GM23338 (cell line): ENCODE results near the gene ANKRD44. TPM values are rescaled to one million over a fixed set of nuclear protein-coding genes. Genes with fewer than 3 reads are reported as not detected.

Experiments
- ATAC-seq: fragments of 200-7000 bp; cut with Tn5 transposase; 3 replicates; pipeline ENCODE4 v1.9.1; 2020
- DNase-seq: peaks from one replicate; pipeline ENCODE4 v3.0.0-alpha.2; 2015; ENCODE audit warnings: low spot score
- H2AFZ ChIP-seq: fragments of 200-600 bp; sonication (generic); 2 replicates; pipeline ENCODE4 v1.8.0; 2016; ENCODE audit warnings: antibody characterized with exemption, mild to moderate bottlenecking, moderate library complexity
- H3F3A ChIP-seq: fragments of 200-600 bp; sonication (generic); replicated peaks from 2 replicates; pipeline ENCODE4 v1.8.0; 2017; ENCODE audit warnings: antibody characterized with exemption, mixed run types, low read depth
- H3K27ac ChIP-seq: fragments of 200-600 bp; sonication (generic); 2 replicates; pipeline ENCODE4 v1.6.1; 2016; ENCODE audit warnings: low read depth
- H3K27me3 ChIP-seq: fragments of 200-600 bp; sonication (generic); 2 replicates; pipeline ENCODE4 v1.8.0; 2016; ENCODE audit warnings: mild to moderate bottlenecking, mixed run types, moderate library complexity; ENCODE audit not compliant: insufficient read depth
- H3K36me3 ChIP-seq: fragments of 200-600 bp; sonication (generic); 2 replicates; pipeline ENCODE4 v1.8.0; 2016; ENCODE audit warnings: mild to moderate bottlenecking; ENCODE audit not compliant: insufficient read depth
- H3K4me1 ChIP-seq: fragments of 200-600 bp; sonication (generic); 2 replicates; pipeline ENCODE4 v1.8.0; 2016; ENCODE audit warnings: mild to moderate bottlenecking, moderate library complexity; ENCODE audit not compliant: insufficient read depth
- H3K4me2 ChIP-seq: fragments of 200-600 bp; sonication (generic); 2 replicates; pipeline ENCODE4 v1.7.1; 2017; ENCODE audit warnings: mixed run types
- H3K4me3 ChIP-seq: fragments of 200-600 bp; sonication (generic); 2 replicates; pipeline ENCODE4 v1.6.1; 2016; ENCODE audit warnings: mixed run types
- H3K79me2 ChIP-seq: fragments of 200-600 bp; sonication (generic); replicated peaks from 2 replicates; pipeline ENCODE4 v1.8.0; 2017; ENCODE audit warnings: mild to moderate bottlenecking; ENCODE audit not compliant: insufficient read depth
- H3K9me2 ChIP-seq: fragments of 200-600 bp; sonication (generic); 2 replicates; pipeline ENCODE4 v1.8.0; 2017; ENCODE audit not compliant: insufficient read depth
- H4K20me1 ChIP-seq: fragments of 200-600 bp; sonication (generic); replicated peaks from 2 replicates; pipeline ENCODE4 v1.8.0; 2017; ENCODE audit warnings: mild to moderate bottlenecking; ENCODE audit not compliant: insufficient read depth
- H3K27ac Mint-ChIP-seq: 2 replicates; pipeline ENCODE4 v1.8.0; 2020; ENCODE audit warnings: inconsistent platforms, mild to moderate bottlenecking, moderate library complexity, mixed read lengths
- H3K27me3 Mint-ChIP-seq: 3 replicates; pipeline ENCODE4 v1.8.0; 2022; ENCODE audit warnings: low read depth, mild to moderate bottlenecking, moderate library complexity, mixed read lengths, inconsistent platforms; ENCODE audit not compliant: insufficient read depth, poor library complexity
- H3K36me3 Mint-ChIP-seq: 3 replicates; pipeline ENCODE4 v1.8.0; 2021; ENCODE audit warnings: low read depth, mild to moderate bottlenecking, inconsistent platforms, moderate library complexity, mixed read lengths
- H3K4me1 Mint-ChIP-seq: 3 replicates; pipeline ENCODE4 v1.8.0; 2020; ENCODE audit warnings: mild to moderate bottlenecking, inconsistent platforms, mixed read lengths
- H3K4me3 Mint-ChIP-seq: 3 replicates; pipeline ENCODE4 v1.8.0; 2021; ENCODE audit warnings: moderate library complexity, mild to moderate bottlenecking, inconsistent platforms, mixed read lengths
- H3K9me3 Mint-ChIP-seq: 3 replicates; pipeline ENCODE4 v1.8.0; 2020; ENCODE audit warnings: moderate library complexity, mild to moderate bottlenecking, inconsistent platforms, mixed read lengths
- CREB1 ChIP-seq: fragments of 250-450 bp; sonication (Bioruptor Pico); IDR thresholded peaks from 2 replicates; pipeline ENCODE4 v1.5.0; 2020; ENCODE audit warnings: low read depth, mild to moderate bottlenecking, moderate library complexity
- ETS1 ChIP-seq: IDR thresholded peaks from 2 replicates; pipeline ENCODE4 v1.6.1; 2016; ENCODE audit warnings: antibody characterized with exemption
- EZH2 ChIP-seq: fragments of 200-600 bp; sonication (generic); IDR thresholded peaks from one replicate; pipeline ENCODE4 v1.8.0; 2017; ENCODE audit warnings: antibody characterized with exemption, mild to moderate bottlenecking, low read depth; ENCODE audit not compliant: unreplicated experiment
- EZH2phosphoT487 ChIP-seq: fragments of 200-600 bp; sonication (generic); IDR thresholded peaks from one replicate; pipeline ENCODE4 v1.8.1; 2018; ENCODE audit warnings: antibody characterized with exemption; ENCODE audit not compliant: unreplicated experiment
- NANOG ChIP-seq: IDR thresholded peaks from 2 replicates; pipeline ENCODE4 v1.6.1; 2016; ENCODE audit warnings: antibody characterized with exemption, borderline replicate concordance
- STAT1 ChIP-seq: IDR thresholded peaks from one replicate; pipeline ENCODE4 v1.6.1; 2016; ENCODE audit warnings: antibody characterized with exemption; ENCODE audit not compliant: unreplicated experiment
- ZNF114 ChIP-seq: fragments of 250-450 bp; sonication (Bioruptor Pico); IDR thresholded peaks from 2 replicates; pipeline ENCODE4 v1.5.0; 2020; ENCODE audit warnings: mild to moderate bottlenecking, moderate library complexity
- ZNF331 ChIP-seq: fragments of 250-450 bp; sonication (Bioruptor Pico); IDR thresholded peaks from 2 replicates; pipeline ENCODE4 v1.5.0; 2020; ENCODE audit warnings: low read depth, mild to moderate bottlenecking, moderate library complexity
- polyA plus RNA-seq: library from polyadenylated mRNA; unstranded; fragments of >200 nt; fragmentation: Nextera tagmentation; extraction: Ambion mirVana; gene quantifications from 2 replicates; pipeline ENCODE4 v1.2.1, GENCODE V29; 2016
- total RNA-seq: library from RNA; depleted of rRNA; stranded (reverse); fragments of >200 nt; shearing (Covaris generic); gene quantifications from 2 replicates; pipeline ENCODE4 v1.2.3, GENCODE V29; 2014
- TF ChIP-seq, protein P1 (sequence below): fragments of 250-450 bp; sonication (Bioruptor Pico); IDR thresholded peaks from 2 replicates; pipeline ENCODE4 v1.5.0; 2020; ENCODE audit warnings: mild to moderate bottlenecking, moderate library complexity
- TF ChIP-seq, protein P2 (sequence below): IDR thresholded peaks from one replicate; pipeline ENCODE4 v1.6.1; 2018; ENCODE audit warnings: antibody characterized with exemption; ENCODE audit not compliant: unreplicated experiment
- TF ChIP-seq, protein P3 (sequence below), 2 experiments: fragments of 200-600 bp in 1 of 2; sonication (generic) in 1 of 2; conservative IDR thresholded peaks; 2 replicates each; pipeline versions ENCODE4 v1.5.1 to v1.6.1; 2016 to 2017; ENCODE audit warnings: antibody characterized with exemption in 2 of 2, low read depth in 2 of 2, mild to moderate bottlenecking in 2 of 2, moderate library complexity in 1 of 2

The ANKRD44 gene
- total and polyA plus RNA-seq, 2 experiments from 2014 or later = 0.44 to 0.56 TPM

- TF ChIP-seq ZNF114 (CRISPR knock-in tag) (no peak), NANOG (no peak)
Observed at GRCh38 chr2:197324801-197325200, 14.2 kb upstream of the ANKRD44 start (continued).

DNA sequence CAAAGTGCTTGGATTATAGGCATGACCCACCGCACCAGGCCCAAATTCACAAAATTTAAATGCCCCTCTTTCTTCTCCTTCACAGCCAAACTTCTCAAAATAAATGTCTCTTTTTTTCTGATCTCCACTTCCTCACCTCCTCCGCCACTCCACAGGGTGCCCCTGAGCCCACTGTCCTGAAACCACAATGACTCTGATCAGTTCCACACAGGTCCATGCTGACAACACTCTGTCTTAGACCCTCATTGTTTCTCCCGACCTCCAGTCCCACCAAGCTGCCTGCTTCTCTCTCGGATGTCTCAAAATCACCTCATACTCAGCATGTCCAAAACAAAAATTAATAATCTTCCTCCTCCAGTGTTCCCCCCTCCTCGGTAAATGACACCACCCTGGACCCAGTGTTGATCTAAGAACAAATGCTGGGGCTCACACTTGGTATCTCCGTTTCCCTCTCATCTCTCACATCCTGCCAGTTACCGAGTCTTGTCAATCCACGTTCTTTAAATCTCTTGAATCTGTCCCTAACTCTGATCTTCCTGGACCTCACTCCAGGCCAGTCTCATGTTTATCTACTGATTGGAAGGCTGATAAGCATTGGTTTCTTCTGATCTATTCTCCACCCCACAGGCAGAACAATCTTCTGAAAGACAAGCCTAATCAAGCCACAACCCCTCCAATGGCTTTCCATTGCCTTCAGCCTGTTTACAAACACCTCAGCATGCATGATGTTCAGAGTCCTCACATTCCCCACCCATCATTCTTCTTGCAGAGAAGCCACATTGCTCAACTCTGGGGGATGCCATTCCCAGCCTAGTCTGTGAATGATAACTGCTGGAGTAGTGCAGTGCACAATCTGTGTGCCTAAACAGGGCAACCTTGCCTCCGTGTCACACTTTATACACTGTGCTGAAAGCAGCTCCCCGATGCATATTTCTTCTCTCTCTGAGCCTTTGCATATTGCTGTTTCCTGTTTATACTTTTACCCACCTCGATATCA lies 12.4 kb upstream of the ANKRD44 start:
- Histone ChIP-seq H3K4me3 (no peak overlapping the region), H3K4me2 (no peak overlapping the region), H2AFZ (peak overlapping the region; percentile 80; the same call in 1 of the 2 replicates), H3K27ac (no peak overlapping the region), H3F3A (no peaks in the 10 kb centered on the region), H3K79me2 (no peaks in the 10 kb centered on the region), H3K9me2 (no peaks in the 10 kb centered on the region), H4K20me1 (0 out of 2 replicates have a peak, but pooled peaks cover 5% of the 10 kb centered on the region), H3K4me1 (no peaks in the 10 kb centered on the region), H3K36me3 (no peaks in the 10 kb centered on the region), H3K27me3 (no peaks in the 10 kb centered on the region)
- Mint-ChIP-seq H3K27me3 (no peaks in the 10 kb centered on the region), H3K9me3 (no peaks in the 10 kb centered on the region), H3K36me3 (no peaks in the 10 kb centered on the region), H3K4me1 (peaks cover 6% of the 10 kb centered on the region; the same call in 2 of the 3 replicates), H3K4me3 (no peak overlapping the region), H3K27ac (no peak overlapping the region)
- ATAC-seq = no peak; the same call in 2 of the 3 replicates
- peak; percentile 16 for DNase-seq
- TF ChIP-seq NANOG = no peak
- TF ChIP-seq, protein P1, sequence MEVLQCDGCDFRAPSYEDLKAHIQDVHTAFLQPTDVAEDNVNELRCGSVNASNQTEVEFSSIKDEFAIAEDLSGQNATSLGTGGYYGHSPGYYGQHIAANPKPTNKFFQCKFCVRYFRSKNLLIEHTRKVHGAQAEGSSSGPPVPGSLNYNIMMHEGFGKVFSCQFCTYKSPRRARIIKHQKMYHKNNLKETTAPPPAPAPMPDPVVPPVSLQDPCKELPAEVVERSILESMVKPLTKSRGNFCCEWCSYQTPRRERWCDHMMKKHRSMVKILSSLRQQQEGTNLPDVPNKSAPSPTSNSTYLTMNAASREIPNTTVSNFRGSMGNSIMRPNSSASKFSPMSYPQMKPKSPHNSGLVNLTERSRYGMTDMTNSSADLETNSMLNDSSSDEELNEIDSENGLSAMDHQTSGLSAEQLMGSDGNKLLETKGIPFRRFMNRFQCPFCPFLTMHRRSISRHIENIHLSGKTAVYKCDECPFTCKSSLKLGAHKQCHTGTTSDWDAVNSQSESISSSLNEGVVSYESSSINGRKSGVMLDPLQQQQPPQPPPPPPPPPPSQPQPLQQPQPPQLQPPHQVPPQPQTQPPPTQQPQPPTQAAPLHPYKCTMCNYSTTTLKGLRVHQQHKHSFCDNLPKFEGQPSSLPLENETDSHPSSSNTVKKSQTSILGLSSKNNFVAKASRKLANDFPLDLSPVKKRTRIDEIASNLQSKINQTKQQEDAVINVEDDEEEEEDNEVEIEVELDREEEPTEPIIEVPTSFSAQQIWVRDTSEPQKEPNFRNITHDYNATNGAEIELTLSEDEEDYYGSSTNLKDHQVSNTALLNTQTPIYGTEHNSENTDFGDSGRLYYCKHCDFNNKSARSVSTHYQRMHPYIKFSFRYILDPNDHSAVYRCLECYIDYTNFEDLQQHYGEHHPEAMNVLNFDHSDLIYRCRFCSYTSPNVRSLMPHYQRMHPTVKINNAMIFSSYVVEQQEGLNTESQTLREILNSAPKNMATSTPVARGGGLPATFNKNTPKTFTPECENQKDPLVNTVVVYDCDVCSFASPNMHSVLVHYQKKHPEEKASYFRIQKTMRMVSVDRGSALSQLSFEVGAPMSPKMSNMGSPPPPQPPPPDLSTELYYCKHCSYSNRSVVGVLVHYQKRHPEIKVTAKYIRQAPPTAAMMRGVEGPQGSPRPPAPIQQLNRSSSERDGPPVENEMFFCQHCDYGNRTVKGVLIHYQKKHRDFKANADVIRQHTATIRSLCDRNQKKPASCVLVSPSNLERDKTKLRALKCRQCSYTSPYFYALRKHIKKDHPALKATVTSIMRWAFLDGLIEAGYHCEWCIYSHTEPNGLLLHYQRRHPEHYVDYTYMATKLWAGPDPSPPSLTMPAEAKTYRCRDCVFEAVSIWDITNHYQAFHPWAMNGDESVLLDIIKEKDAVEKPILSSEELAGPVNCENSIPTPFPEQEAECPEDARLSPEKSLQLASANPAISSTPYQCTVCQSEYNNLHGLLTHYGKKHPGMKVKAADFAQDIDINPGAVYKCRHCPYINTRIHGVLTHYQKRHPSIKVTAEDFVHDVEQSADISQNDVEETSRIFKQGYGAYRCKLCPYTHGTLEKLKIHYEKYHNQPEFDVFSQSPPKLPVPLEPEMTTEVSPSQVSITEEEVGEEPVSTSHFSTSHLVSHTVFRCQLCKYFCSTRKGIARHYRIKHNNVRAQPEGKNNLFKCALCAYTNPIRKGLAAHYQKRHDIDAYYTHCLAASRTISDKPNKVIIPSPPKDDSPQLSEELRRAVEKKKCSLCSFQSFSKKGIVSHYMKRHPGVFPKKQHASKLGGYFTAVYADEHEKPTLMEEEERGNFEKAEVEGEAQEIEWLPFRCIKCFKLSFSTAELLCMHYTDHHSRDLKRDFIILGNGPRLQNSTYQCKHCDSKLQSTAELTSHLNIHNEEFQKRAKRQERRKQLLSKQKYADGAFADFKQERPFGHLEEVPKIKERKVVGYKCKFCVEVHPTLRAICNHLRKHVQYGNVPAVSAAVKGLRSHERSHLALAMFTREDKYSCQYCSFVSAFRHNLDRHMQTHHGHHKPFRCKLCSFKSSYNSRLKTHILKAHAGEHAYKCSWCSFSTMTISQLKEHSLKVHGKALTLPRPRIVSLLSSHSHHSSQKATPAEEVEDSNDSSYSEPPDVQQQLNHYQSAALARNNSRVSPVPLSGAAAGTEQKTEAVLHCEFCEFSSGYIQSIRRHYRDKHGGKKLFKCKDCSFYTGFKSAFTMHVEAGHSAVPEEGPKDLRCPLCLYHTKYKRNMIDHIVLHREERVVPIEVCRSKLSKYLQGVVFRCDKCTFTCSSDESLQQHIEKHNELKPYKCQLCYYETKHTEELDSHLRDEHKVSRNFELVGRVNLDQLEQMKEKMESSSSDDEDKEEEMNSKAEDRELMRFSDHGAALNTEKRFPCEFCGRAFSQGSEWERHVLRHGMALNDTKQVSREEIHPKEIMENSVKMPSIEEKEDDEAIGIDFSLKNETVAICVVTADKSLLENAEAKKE (CRISPR knock-in tag) = no peak
- no peak for TF ChIP-seq ZNF331 (CRISPR knock-in tag)
- no peak for TF ChIP-seq EZH2
- TF ChIP-seq, protein P2, sequence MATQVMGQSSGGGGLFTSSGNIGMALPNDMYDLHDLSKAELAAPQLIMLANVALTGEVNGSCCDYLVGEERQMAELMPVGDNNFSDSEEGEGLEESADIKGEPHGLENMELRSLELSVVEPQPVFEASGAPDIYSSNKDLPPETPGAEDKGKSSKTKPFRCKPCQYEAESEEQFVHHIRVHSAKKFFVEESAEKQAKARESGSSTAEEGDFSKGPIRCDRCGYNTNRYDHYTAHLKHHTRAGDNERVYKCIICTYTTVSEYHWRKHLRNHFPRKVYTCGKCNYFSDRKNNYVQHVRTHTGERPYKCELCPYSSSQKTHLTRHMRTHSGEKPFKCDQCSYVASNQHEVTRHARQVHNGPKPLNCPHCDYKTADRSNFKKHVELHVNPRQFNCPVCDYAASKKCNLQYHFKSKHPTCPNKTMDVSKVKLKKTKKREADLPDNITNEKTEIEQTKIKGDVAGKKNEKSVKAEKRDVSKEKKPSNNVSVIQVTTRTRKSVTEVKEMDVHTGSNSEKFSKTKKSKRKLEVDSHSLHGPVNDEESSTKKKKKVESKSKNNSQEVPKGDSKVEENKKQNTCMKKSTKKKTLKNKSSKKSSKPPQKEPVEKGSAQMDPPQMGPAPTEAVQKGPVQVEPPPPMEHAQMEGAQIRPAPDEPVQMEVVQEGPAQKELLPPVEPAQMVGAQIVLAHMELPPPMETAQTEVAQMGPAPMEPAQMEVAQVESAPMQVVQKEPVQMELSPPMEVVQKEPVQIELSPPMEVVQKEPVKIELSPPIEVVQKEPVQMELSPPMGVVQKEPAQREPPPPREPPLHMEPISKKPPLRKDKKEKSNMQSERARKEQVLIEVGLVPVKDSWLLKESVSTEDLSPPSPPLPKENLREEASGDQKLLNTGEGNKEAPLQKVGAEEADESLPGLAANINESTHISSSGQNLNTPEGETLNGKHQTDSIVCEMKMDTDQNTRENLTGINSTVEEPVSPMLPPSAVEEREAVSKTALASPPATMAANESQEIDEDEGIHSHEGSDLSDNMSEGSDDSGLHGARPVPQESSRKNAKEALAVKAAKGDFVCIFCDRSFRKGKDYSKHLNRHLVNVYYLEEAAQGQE = no peak
- TF ChIP-seq CREB1 = no peak
- no peak for TF ChIP-seq STAT1
- TF ChIP-seq EZH2phosphoT487 = no peak
- TF ChIP-seq ETS1 = no peak
- TF ChIP-seq, protein P3, sequence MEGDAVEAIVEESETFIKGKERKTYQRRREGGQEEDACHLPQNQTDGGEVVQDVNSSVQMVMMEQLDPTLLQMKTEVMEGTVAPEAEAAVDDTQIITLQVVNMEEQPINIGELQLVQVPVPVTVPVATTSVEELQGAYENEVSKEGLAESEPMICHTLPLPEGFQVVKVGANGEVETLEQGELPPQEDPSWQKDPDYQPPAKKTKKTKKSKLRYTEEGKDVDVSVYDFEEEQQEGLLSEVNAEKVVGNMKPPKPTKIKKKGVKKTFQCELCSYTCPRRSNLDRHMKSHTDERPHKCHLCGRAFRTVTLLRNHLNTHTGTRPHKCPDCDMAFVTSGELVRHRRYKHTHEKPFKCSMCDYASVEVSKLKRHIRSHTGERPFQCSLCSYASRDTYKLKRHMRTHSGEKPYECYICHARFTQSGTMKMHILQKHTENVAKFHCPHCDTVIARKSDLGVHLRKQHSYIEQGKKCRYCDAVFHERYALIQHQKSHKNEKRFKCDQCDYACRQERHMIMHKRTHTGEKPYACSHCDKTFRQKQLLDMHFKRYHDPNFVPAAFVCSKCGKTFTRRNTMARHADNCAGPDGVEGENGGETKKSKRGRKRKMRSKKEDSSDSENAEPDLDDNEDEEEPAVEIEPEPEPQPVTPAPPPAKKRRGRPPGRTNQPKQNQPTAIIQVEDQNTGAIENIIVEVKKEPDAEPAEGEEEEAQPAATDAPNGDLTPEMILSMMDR (conservative IDR thresholded peaks at IDR 0.05; ENCODE audit: low read depth in 2 of 2) = no peak
